Activated CD4-positive, alpha-beta T cell treated with anti-CD3 and anti-CD28 coated beads for 48 hours (primary cell): Measurements from ENCODE around the gene SORBS2.
A peak's percentile ranks its signal among the peaks of the same experiment; 100 is the strongest.

ENCODE experiments used
- DNase-seq: peaks from one replicate; pipeline ENCODE4 v3.0.0-alpha.2; 2020

SORBS2 gene

GRCh38 chr4:185710487-185710995 lies 101.5 kb downstream of the SORBS2 start:
- no peak for DNase-seq

GRCh38 chr4:185709802-185710486 lies 102.0 kb downstream of the SORBS2 start:
- no peak for DNase-seq

- no peak for DNase-seq
These were observed 103.6 kb downstream of the SORBS2 start for GRCh38 chr4:185708348-185708747.

GRCh38 chr4:185707622-185708021 lies 104.4 kb downstream of the SORBS2 start:
- peak; percentile 3 for DNase-seq

GRCh38 chr4:185702147-185702663 lies 109.8 kb downstream of the SORBS2 start:
- DNase-seq: no peak

- no peak for DNase-seq
These were observed 111.4 kb downstream of the SORBS2 start for GRCh38 chr4:185700630-185701029.

- DNase-seq: no peak
These were observed 111.9 kb downstream of the SORBS2 start for GRCh38 chr4:185700048-185700447.

GRCh38 chr4:185697488-185697887 lies 114.5 kb downstream of the SORBS2 start:
- no peak for DNase-seq

- DNase-seq: no peak
These were observed 116.3 kb downstream of the SORBS2 start for GRCh38 chr4:185695743-185696142.

GRCh38 chr4:185693548-185694215 lies 118.3 kb downstream of the SORBS2 start:
- no peak for DNase-seq

GRCh38 chr4:185689407-185689806 lies 122.6 kb downstream of the SORBS2 start:
- no peak for DNase-seq

GRCh38 chr4:185685804-185686203 lies 126.2 kb downstream of the SORBS2 start:
- DNase-seq: no peak

- no peak for DNase-seq
These were observed 128.1 kb downstream of the SORBS2 start for GRCh38 chr4:185683896-185684295.

- DNase-seq: no peak
These were observed 128.8 kb downstream of the SORBS2 start for GRCh38 chr4:185683222-185683621.

- DNase-seq: no peak
These were observed 129.8 kb downstream of the SORBS2 start for GRCh38 chr4:185682236-185682635.

GRCh38 chr4:185681604-185682003 lies 130.4 kb downstream of the SORBS2 start:
- DNase-seq: no peak

- DNase-seq: no peak
These were observed 131.4 kb downstream of the SORBS2 start for GRCh38 chr4:185680617-185681016.

GRCh38 chr4:185679523-185679922 lies 132.5 kb downstream of the SORBS2 start:
- DNase-seq: no peak

- DNase-seq: no peak
These were observed 134.2 kb downstream of the SORBS2 start for GRCh38 chr4:185677637-185678314.

- no peak for DNase-seq
These were observed 139.4 kb downstream of the SORBS2 start for GRCh38 chr4:185672618-185673017.

GRCh38 chr4:185672151-185672550 lies 139.8 kb downstream of the SORBS2 start:
- no peak for DNase-seq

- no peak for DNase-seq
These were observed 140.5 kb downstream of the SORBS2 start for GRCh38 chr4:185671496-185671895.

GRCh38 chr4:185671066-185671465 lies 140.9 kb downstream of the SORBS2 start:
- no peak for DNase-seq

GRCh38 chr4:185669288-185669687 lies 142.7 kb downstream of the SORBS2 start:
- DNase-seq: no peak
